ENCODE measurements around the gene LSAMP. TPM values are rescaled to one million over a fixed set of nuclear protein-coding genes. Genes with fewer than 3 reads are reported as not detected.

The LSAMP gene
- total RNA-seq, 4 donors from 2014 or later: 4.3 to 5.2 (median 5.0) TPM

DNA sequence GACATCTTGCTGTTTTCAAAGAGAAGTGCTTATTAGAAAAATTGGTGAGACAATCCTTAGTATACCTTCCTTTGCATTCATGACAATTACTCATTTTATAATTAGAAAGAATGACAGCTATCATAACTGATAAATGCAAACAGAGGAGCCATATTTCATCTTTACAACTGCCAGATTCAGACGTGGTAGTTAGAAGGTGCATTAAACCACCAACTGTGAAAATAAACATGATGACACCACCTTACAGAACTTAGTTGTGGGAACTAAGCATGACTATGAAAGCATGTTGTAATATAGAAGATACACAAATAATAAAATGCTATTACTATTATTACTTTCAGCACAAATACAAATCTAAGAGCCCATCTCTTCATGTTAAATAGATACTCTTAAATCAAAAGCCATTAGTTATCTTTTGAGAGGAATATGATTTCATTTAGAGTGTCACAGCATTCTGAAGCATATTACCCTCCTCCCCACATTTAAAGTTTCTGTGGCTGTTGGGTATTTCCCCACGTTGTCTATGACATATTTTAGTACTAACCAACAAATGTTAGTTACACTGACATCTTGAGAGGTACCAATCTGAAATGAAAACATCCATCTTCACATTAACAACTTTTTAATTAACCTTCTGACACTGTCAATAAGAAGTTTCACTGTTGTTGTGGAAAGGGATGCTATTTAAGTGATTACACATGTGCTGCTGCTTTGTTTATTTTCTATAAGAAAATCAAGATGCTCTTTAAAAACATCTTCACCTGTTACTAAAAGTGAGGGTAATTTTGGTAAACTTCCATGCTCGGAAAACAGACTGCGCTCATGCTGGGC, 163.8 kb downstream of the LSAMP start:
- Histone ChIP-seq H3K27ac (no peak overlapping the region), H3K4me3 (no peak overlapping the region), H3K9me3 (no peaks in the 10 kb centered on the region), H3K27me3 (no peaks in the 10 kb centered on the region), H3K36me3 (no peaks in the 10 kb centered on the region), H3K4me1 (no peaks in the 10 kb centered on the region)
- 63% methylated on average over 4 of the region's 4 CpGs for WGBS
- no peak for DNase-seq (ENCODE audit: low spot score in 2 of 2)
- no peak for TF ChIP-seq POLR2AphosphoS5 (IDR thresholded peaks at IDR 0.05)

GRCh38 chr3:116280130-116280740, 165.1 kb downstream of the LSAMP start:
- no peaks in the 10 kb centered on the region for H3K27me3 ChIP-seq
- WGBS: 56% methylated on average over 5 of the region's 5 CpGs
- no peaks in the 10 kb centered on the region for H3K4me1 ChIP-seq
- no peaks in the 10 kb centered on the region for H3K36me3 ChIP-seq
- no peaks in the 10 kb centered on the region for H3K9me3 ChIP-seq
- no peak overlapping the region for H3K4me3 ChIP-seq
- no peak for DNase-seq (ENCODE audit: low spot score in 2 of 2)
- no peak for TF ChIP-seq POLR2A (IDR thresholded peaks at IDR 0.05)
- no peak for TF ChIP-seq POLR2AphosphoS5 (IDR thresholded peaks at IDR 0.05)
- TF ChIP-seq CTCF (IDR thresholded peaks at IDR 0.05): no peak
- TF ChIP-seq EP300 (IDR thresholded peaks at IDR 0.05): no peak
- no peak overlapping the region for H3K27ac ChIP-seq

- Histone ChIP-seq H3K27me3 (no peaks in the 10 kb centered on the region), H3K4me1 (no peaks in the 10 kb centered on the region), H3K9me3 (no peaks in the 10 kb centered on the region), H3K36me3 (no peaks in the 10 kb centered on the region), H3K27ac (no peak overlapping the region), H3K4me3 (no peak overlapping the region)
- DNase-seq (ENCODE audit: low spot score in 2 of 2): no peak
- no peak for TF ChIP-seq EP300 (IDR thresholded peaks at IDR 0.05)
- TF ChIP-seq CTCF (IDR thresholded peaks at IDR 0.05): no peak
- no peak for TF ChIP-seq POLR2AphosphoS5 (IDR thresholded peaks at IDR 0.05)
- no peak for TF ChIP-seq POLR2A (IDR thresholded peaks at IDR 0.05)
- WGBS: 83% methylated on average over 3 of the region's 3 CpGs
Observed at GRCh38 chr3:116276675-116277074, 168.6 kb downstream of the LSAMP start.

- no peaks in the 10 kb centered on the region for H3K9me3 ChIP-seq
- H3K36me3 ChIP-seq: no peaks in the 10 kb centered on the region
- no peak for DNase-seq (ENCODE audit: low spot score in 2 of 2)
- WGBS: 72% methylated on average over 2 of the region's 2 CpGs
- H3K4me3 ChIP-seq: no peak overlapping the region
- H3K27me3 ChIP-seq: no peaks in the 10 kb centered on the region
- TF ChIP-seq POLR2AphosphoS5 (IDR thresholded peaks at IDR 0.05) (no peak), CTCF (IDR thresholded peaks at IDR 0.05) (no peak), POLR2A (IDR thresholded peaks at IDR 0.05) (no peak), EP300 (IDR thresholded peaks at IDR 0.05) (no peak)
- no peak overlapping the region for H3K27ac ChIP-seq
- no peaks in the 10 kb centered on the region for H3K4me1 ChIP-seq
Observed at GRCh38 chr3:116270056-116270455, 175.2 kb downstream of the LSAMP start.

- Histone ChIP-seq H3K9me3 (no peaks in the 10 kb centered on the region), H3K4me1 (no peaks in the 10 kb centered on the region), H3K36me3 (no peaks in the 10 kb centered on the region), H3K27me3 (no peaks in the 10 kb centered on the region), H3K4me3 (no peak overlapping the region), H3K27ac (no peak overlapping the region)
- no peak for DNase-seq (ENCODE audit: low spot score in 2 of 2)
- no peak for TF ChIP-seq POLR2A (IDR thresholded peaks at IDR 0.05)
- TF ChIP-seq EP300 (IDR thresholded peaks at IDR 0.05): no peak
- no peak for TF ChIP-seq POLR2AphosphoS5 (IDR thresholded peaks at IDR 0.05)
- no peak for TF ChIP-seq CTCF (IDR thresholded peaks at IDR 0.05)
- WGBS: 100% methylated on average over 1 of the region's 1 CpG
Observed at GRCh38 chr3:116267116-116267515, 178.2 kb downstream of the LSAMP start.
